HepG2 (cell line): ENCODE data around the gene CLEC18B. TPM values are rescaled to one million over a fixed set of nuclear protein-coding genes. Genes with fewer than 3 reads are reported as not detected.
"Not testable (repeated sequence)": the region's sequence is repeated elsewhere in the genome, so short reads cannot be mapped to it uniquely, and the experiment has no call there.

Source experiments
- ARNT2 ChIP-seq: sonication (generic); formaldehyde crosslinking; IDR thresholded peaks from 2 replicates; pipeline ENCODE4 v1.8.0; 2022; ENCODE audit warnings: mild to moderate bottlenecking, low read depth, missing genetic modification reagents, moderate library complexity
- ARNTL ChIP-seq: sonication (generic); formaldehyde crosslinking; IDR thresholded peaks from 2 replicates; pipeline ENCODE4 v1.4.0; 2020; ENCODE audit warnings: mild to moderate bottlenecking, missing genetic modification reagents
- E2F1 ChIP-seq: sonication (generic); formaldehyde crosslinking; IDR thresholded peaks from 2 replicates; pipeline ENCODE4 v1.5.0; 2020; ENCODE audit warnings: missing genetic modification reagents
- FOXA3 ChIP-seq: IDR thresholded peaks from 2 replicates; pipeline ENCODE4 v1.6.1; 2016; ENCODE audit warnings: missing genetic modification reagents, missing compliant biosample characterization
- HNF1A ChIP-seq, 2 experiments: sonication (generic) in 1 of 2; formaldehyde crosslinking in 1 of 2; IDR thresholded peaks; 2 replicates each; pipeline versions ENCODE4 v1.4.0 to v1.6.1; 2016 to 2020; ENCODE audit warnings: borderline replicate concordance in 1 of 2, low read depth in 1 of 2, mild to moderate bottlenecking in 1 of 2, missing genetic modification reagents in 1 of 2
- KLF6 ChIP-seq: IDR thresholded peaks from 2 replicates; pipeline ENCODE4 v1.8.0; 2016; ENCODE audit warnings: missing biosample characterization, missing genetic modification reagents
- RXRB ChIP-seq: IDR thresholded peaks from 2 replicates; pipeline ENCODE4 v1.6.1; 2016; ENCODE audit warnings: borderline replicate concordance, missing genetic modification reagents, missing compliant biosample characterization
- SAP130 ChIP-seq: IDR thresholded peaks from 2 replicates; pipeline ENCODE4 v1.6.1; 2016; ENCODE audit warnings: low read depth
- ZBTB38 ChIP-seq: sonication (generic); formaldehyde crosslinking; IDR thresholded peaks from 2 replicates; pipeline ENCODE4 v1.5.1; 2020; ENCODE audit warnings: mild to moderate bottlenecking, missing genetic modification reagents
- ZNF546 ChIP-seq: sonication (generic); formaldehyde crosslinking; conservative IDR thresholded peaks from 2 replicates; pipeline ENCODE4 v1.8.1; 2023; ENCODE audit warnings: mild to moderate bottlenecking, missing genetic modification reagents
- ZNF747 ChIP-seq: sonication (generic); formaldehyde crosslinking; IDR thresholded peaks from 2 replicates; pipeline ENCODE4 v1.8.1; 2023; ENCODE audit warnings: missing genetic modification reagents, mild to moderate bottlenecking, borderline replicate concordance
- ZSCAN31 ChIP-seq: sonication (generic); formaldehyde crosslinking; IDR thresholded peaks from 2 replicates; pipeline ENCODE4 v1.5.0; 2020; ENCODE audit warnings: low read depth, mild to moderate bottlenecking, missing genetic modification reagents
- polyA plus RNA-seq, 8 experiments: library from polyadenylated mRNA; depleted of rRNA in 3 of 8; stranded (reverse) in 7 of 8; unstranded in 1 of 8; fragments of >200 nt; fragmentation: Illumina TruSeq in 4 of 8; extraction: Trizol in 4 of 8; gene quantifications; 2 replicates each; pipeline versions ENCODE4 v1.2.1 to v1.2.3, GENCODE V29; 2011 to 2016; ENCODE audit warnings: low read depth in 4 of 8, missing spikeins in 1 of 8, mixed read lengths in 1 of 8; ENCODE audit not compliant: insufficient read depth in 1 of 8
- total RNA-seq, 5 experiments: library from RNA; depleted of rRNA; stranded (reverse); fragments of >200 nt; fragmentation: Illumina TruSeq; extraction: Trizol; gene quantifications; 2 replicates each; pipeline ENCODE4 v1.2.3, GENCODE V29; 2016; ENCODE audit warnings: low read depth in 1 of 5
- TF ChIP-seq, protein P1 (sequence below), 2 experiments: sonication (generic) in 1 of 2; formaldehyde crosslinking in 1 of 2; IDR thresholded peaks; 2 replicates each; pipeline versions ENCODE4 v1.5.1 to v1.6.1; 2011 to 2020; ENCODE audit warnings: borderline replicate concordance in 1 of 2, low read depth in 1 of 2, low read length in 1 of 2, mild to moderate bottlenecking in 1 of 2, missing genetic modification reagents in 1 of 2, moderate library complexity in 1 of 2
- TF ChIP-seq, protein P2 (sequence below): IDR thresholded peaks from 2 replicates; pipeline ENCODE4 v1.6.1; 2016
- TF ChIP-seq, protein P3 (sequence below): sonication (generic); formaldehyde crosslinking; IDR thresholded peaks from 2 replicates; pipeline ENCODE4 v1.5.0; 2020; ENCODE audit warnings: missing genetic modification reagents

CLEC18B gene
- total and polyA plus RNA-seq, 2 of the 13 experiments (the other 11 are each of a cell fraction or from before 2014, with no cell fraction given): 0.31 to 1.1 TPM

- not testable (repeated sequence) for TF ChIP-seq HNF1A (IDR thresholded peaks at IDR 0.05; ENCODE audit: low read depth)
- peak; percentile 62; the same call in 1 of the 2 replicates for TF ChIP-seq HNF1A (CRISPR knock-in tag; IDR thresholded peaks at IDR 0.05; ENCODE audit: borderline replicate concordance)
- TF ChIP-seq, protein P1, sequence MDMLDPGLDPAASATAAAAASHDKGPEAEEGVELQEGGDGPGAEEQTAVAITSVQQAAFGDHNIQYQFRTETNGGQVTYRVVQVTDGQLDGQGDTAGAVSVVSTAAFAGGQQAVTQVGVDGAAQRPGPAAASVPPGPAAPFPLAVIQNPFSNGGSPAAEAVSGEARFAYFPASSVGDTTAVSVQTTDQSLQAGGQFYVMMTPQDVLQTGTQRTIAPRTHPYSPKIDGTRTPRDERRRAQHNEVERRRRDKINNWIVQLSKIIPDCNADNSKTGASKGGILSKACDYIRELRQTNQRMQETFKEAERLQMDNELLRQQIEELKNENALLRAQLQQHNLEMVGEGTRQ (IDR thresholded peaks at IDR 0.05; ENCODE audit: low read depth, low read length): peak; percentile 55
- TF ChIP-seq, protein P1 (CRISPR knock-in tag; IDR thresholded peaks at IDR 0.05; ENCODE audit: borderline replicate concordance): peak; percentile 56; the same call in 1 of the 2 replicates
- peak; percentile 23; the same call in 1 of the 2 replicates for TF ChIP-seq RXRB
- peak; percentile 38; the same call in 1 of the 2 replicates for TF ChIP-seq ZSCAN31 (CRISPR knock-in tag)
- TF ChIP-seq KLF6 (CRISPR knock-in tag): peak; percentile 40; the same call in 1 of the 2 replicates
- 0 out of 2 replicates have a peak, but pooled peaks have one; percentile 30 for TF ChIP-seq ARNT2
- TF ChIP-seq, protein P2, sequence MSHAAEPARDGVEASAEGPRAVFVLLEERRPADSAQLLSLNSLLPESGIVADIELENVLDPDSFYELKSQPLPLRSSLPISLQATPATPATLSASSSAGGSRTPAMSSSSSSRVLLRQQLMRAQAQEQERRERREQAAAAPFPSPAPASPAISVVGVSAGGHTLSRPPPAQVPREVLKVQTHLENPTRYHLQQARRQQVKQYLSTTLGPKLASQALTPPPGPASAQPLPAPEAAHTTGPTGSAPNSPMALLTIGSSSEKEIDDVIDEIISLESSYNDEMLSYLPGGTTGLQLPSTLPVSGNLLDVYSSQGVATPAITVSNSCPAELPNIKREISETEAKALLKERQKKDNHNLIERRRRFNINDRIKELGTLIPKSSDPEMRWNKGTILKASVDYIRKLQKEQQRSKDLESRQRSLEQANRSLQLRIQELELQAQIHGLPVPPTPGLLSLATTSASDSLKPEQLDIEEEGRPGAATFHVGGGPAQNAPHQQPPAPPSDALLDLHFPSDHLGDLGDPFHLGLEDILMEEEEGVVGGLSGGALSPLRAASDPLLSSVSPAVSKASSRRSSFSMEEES: peak; percentile 93
- TF ChIP-seq ARNTL (CRISPR knock-in tag): peak; percentile 95
- TF ChIP-seq E2F1 (CRISPR knock-in tag): peak; percentile 82; the same call in 1 of the 2 replicates
- TF ChIP-seq ZNF546 (CRISPR knock-in tag): 0 out of 2 replicates have a peak, but pooled peaks have one; percentile 47
- TF ChIP-seq, protein P3, sequence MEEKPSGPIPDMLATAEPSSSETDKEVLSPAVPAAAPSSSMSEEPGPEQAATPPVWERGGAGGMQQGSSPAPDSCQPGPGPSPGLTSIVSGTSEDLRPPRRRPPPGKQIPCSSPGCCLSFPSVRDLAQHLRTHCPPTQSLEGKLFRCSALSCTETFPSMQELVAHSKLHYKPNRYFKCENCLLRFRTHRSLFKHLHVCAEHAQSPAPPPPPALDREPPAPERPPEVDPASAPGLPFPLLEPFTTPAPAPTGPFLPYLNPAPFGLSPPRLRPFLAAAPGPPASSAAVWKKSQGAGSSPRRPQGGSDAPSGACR (CRISPR knock-in tag): peak; percentile 37; the same call in 1 of the 2 replicates
- TF ChIP-seq SAP130 (CRISPR knock-in tag): peak; percentile 95
- TF ChIP-seq ZNF747 (CRISPR knock-in tag): peak; percentile 30; the same call in 1 of the 2 replicates
- peak; percentile 59 for TF ChIP-seq ZBTB38 (CRISPR knock-in tag)
- peak; percentile 60 for TF ChIP-seq FOXA3
Observed at GRCh38 chr16:74368002-74368911, 53.0 kb downstream of the CLEC18B start (continued).
